GM19025 (cell line): Measurements from ENCODE around the gene IL1R1.

Experiments
- ATAC-seq: cut with Tn5 transposase; IDR thresholded peaks from one replicate; pipeline ENCODE4 v1.9.1; 2021; ENCODE audit warnings: mild to moderate bottlenecking, low read depth, moderate library complexity; ENCODE audit not compliant: unreplicated experiment

Gene IL1R1

GRCh38 chr2:102137138-102137537, 5.4 kb upstream of the IL1R1 start:
- no peak for ATAC-seq

DNA sequence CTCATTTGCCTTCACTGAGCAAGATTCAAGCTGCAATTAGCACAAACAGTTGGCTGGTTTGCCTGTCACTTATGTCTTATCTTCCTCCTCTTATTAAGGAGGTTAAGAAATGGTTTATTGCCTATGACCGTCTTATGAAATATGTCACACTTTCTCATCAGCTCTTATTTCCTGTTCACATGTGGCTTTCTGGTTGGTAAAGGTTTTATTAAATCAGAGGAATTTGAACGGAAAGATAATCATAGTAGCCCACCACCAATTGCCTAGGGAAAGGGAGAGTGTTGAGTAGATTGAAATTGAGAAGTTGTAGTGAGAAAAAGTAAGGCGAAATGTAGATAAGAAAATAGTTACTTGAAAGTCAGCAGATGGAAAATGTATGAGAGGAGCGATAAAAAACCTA, 4.2 kb upstream of the IL1R1 start:
- ATAC-seq: no peak

- no peak for ATAC-seq
Measured at GRCh38 chr2:102139851-102140250, 2.7 kb upstream of the IL1R1 start.

DNA sequence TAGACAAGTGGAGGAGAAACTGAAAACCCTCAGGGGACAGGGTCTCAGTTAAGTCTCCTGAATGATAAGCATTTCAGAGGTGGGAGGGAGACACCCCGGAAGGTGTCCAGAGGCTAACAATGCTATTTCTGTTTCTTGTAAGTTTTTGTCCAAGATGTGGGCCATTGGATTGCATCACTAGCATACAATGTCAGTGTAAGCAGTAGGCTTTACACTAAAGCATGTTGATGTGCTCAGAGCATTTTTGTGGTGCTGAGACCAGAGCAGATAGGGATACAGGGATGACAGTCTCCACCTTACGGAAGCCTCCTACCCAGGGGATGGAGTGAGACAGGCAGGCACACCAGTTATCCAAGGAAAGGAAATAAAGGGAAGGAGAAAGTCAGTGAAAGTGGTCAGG, 2.2 kb upstream of the IL1R1 start:
- no peak for ATAC-seq

DNA sequence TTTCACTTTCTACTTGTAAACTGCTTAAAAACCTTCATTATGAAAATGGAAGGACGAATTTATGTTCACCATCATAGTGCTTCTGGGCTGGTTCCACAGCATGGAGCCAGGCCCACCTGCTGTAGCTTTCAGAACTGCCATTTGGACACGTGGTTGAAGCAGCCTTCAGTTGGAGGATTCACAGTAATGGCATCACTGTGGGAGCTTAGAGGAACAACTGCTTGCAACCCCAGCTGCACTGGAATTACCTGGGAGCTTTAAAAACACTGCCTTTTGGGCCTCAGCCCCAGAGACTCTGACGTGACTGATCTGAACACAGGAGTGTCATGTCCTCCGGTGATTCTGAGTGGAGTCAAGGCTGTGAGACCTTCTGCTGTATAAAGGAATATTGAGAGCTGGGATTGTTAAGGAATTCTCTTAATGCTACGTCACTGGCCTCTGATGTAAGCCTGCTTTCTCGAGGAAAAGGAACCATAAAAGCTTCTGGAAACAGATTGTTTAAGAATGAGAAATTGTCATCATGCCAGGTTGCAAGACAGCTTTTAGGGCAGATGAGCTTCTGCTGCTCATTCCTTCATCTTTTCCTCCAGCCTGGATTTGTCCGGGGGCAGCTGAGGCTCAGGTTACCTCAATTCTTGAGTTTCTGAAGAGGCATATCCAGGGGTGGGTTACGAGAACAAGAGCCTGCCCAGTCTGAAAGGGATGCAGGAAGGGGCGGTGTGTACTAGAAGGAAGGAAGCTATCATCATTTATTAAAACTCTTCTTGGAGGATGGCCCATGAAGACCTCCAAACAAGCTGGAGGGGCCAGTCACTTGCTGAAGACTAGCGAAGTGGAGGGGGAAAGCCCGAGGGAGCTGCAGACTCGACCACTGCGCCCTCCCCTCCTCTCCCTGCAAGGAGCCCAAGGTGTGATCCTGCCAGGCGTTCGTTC, 1.3 kb upstream of the IL1R1 start:
- no peak for ATAC-seq

DNA sequence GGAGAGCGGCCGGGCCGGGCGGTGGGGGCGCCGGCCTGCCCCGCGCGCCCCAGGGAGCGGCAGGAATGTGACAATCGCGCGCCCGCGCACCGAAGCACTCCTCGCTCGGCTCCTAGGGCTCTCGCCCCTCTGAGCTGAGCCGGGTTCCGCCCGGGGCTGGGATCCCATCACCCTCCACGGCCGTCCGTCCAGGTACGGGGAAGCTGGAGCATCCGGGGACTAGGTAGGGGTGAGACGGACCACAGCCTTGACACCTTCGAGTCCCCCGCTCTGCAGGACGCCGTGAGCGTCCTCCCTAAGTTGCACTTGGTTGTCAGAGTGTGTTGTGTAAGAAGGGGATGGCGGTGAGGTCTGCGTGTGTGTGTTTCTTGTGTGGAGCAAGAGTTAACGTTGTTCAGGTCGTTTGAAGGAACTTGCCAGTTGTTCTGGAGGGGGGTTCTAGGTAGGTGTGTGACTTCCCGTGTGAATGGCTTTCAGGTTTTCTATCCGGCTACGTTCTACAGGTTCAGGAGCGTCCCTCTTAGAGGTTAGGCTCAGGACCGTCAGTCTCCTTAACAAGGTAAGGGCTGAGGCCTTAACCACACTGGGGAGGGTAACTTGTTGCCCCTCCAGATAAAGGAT, 393 bp downstream of the IL1R1 start:
- no peak for ATAC-seq

- no peak for ATAC-seq
Measured at GRCh38 chr2:102143450-102143985, 972 bp downstream of the IL1R1 start.

- ATAC-seq: no peak
Measured at GRCh38 chr2:102144128-102144527, 1.6 kb downstream of the IL1R1 start.

DNA sequence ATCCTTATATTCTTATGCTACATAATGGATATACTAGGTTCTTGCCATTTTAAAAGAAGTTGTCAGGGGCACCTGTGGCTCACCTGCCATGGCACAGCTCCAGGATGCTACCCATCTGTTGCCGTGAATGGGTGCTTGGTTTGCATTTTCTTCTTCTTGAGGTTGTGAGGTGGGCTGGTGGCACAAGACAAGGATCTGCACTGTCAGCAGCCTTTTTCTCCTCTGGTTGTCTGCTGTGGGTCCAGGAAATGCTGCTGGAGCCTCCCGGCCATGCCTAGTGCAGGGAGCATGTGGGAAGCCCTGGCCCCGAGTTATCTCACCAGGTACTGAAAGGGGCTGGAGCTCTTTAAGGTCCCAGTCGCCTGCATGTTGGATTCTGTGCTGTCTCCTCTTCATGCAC, 2.6 kb downstream of the IL1R1 start:
- ATAC-seq: no peak

DNA sequence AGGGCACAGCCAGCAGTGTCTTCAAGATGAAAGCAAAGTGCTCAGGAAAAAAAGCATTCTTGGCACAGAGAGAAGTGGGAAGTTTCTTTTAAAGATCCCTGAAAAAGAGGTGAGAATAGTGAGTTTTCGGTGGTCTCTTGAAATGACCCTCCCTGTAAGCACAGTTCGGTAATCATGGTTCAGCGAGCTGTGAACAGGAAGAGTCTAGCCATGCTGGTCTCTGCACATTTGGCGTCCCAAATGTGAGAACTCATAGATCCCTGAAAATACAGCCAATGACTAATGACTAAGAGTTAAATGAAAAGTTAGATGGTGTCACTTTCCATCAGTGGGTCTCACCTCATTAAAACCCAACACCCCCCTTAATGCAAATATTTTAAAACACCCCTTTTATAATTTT, 3.4 kb downstream of the IL1R1 start:
- ATAC-seq: no peak

DNA sequence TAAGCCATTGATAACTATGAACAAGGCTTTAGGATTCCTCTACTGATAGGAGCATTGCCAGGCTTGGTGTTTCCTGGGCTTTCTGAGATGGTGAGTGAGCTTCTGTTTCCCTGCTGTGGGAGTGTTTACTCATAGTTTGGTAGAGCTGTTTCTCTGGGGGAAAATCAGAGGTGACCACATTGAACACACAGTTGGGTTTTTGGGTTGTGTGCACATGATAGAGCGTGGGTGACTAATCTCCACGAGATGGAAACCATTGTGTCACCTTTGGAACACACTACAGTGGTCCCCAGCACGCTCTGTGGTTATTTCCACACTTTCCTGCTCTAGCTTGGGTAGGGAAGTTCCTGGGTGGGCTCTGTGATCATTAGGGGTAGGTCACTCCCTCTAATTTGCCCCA, 5.4 kb downstream of the IL1R1 start:
- no peak for ATAC-seq

GRCh38 chr2:102149243-102149642, 6.7 kb downstream of the IL1R1 start:
- ATAC-seq: no peak

DNA sequence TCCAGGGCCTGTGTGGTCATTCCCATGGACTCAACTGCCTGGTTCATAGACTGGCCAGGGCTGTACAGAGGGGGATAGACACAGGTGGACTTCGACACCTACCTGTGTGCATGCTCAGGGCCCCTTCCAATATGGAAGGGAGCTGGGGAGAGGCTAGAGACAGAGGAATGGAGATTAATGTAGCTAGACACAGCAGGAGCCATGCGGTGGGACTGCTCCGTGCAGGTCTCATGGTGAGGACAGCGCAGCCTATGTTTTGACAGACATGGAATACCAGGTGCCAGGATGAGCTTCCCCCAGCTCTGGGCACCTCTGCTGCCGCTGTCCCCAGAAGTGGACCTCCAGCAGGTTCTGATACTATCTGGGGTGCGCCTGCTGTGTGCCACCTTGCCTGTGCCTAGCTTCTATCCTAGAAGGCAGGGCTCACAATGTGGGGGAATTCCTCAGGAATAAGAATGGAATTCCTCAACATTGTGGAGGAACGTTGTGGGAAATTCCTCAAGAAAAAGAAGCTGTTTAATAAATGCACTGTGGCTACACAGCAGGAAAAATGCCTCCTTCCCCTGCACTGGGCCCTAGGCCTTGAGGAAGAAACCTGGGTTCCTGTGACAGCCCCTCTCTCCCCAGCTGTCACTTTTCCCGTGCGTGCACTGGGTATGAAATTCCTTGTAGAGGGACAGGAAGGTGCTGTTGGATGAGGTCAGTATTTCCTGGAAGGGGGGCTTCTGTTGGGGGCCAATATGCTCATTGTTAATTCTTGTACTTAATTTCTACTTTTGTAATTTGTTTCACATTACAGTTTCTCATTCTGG, 7.3 kb downstream of the IL1R1 start:
- no peak for ATAC-seq

DNA sequence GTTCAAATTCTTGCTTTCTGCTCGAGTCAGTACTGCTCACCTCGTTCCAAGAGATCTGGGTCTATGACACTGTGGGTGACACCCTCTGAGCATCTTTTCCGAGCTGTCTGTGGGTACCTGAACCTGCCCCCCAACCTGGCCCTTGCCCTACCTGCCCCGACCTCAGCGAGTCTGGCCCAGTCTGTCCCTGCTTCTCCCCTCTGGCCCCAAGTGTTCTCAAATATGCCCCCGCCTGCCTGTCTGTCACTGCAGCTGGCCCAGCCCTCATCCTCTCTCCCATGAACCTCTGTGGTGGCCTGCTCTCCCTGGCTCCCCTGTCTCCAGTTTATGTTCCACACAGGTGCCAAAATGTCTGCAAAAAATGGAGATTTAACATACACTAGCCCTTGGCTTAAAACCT, 11.8 kb downstream of the IL1R1 start:
- no peak for ATAC-seq

GRCh38 chr2:102154946-102155702, 12.6 kb downstream of the IL1R1 start:
- ATAC-seq: no peak

DNA sequence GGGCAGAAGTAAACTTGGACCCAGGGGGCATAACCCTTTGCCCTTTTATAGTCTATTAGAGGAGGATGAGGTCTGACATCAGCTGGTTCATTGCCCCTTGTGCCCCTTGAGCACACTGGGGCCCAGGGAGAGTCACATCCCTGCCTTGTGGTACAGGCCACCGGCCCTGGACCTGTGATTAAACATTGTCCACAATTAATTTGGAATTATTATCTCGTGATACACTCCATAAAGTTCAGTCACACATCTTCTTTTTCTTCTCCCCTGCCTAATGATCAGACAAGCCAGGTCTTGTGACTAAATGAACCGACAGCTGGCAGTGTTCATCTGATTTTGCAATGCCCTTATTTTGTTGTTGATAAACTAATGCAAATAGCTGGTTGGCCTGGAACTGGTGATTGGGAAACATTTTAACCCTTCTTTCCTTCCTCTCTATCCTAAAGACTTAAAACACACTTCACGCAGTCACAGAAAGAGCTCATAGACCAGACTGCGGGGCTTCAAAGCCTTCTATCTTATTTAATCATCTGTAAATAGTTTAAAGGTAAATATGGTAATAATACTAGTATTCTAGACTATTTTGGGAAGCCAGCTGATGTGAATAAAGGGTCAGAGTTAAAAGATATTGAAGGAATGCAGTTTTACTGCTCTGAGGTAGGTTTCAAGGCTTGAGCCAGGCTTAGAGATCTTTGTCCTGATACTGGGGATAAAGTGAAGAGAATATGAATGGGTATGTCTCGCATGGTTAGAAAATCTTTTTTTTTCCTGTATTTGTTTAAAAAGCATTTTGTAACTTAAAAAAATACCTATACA, 13.4 kb downstream of the IL1R1 start:
- ATAC-seq: no peak

DNA sequence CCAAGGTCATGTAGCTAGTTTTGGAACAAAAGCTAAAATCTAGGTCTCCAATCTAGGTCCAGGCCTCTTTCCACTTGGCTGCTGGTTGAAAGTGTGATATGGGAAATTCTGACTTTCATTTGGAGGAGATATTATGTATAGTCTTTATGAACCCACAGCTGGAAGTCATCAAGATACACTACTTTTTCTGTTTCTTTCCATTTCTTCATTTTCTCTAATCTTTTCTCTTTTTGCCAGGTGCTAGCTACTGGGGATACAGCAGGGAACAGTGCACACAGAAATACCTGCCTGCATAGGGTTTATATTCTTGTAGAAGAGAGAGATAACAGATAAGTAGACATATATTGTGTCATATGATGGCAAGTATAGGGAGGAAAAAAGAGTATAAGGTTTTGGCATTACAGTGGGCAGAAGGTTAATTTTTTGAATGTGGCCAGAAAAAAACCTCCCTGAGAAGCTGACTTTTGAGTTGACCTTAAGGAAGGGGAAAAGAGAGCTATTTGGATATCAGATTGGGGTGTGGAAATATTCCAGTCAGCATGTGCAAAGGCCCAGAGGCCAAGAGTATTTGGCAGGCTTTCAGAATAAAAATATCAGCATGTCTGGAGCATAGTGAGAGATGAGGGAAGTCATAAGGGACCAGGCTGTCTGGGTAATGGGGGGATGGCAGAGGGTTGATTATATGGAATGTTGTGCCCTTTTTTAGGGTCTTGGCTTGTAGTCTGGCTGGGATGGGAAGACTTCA, 15.6 kb downstream of the IL1R1 start:
- no peak for ATAC-seq

DNA sequence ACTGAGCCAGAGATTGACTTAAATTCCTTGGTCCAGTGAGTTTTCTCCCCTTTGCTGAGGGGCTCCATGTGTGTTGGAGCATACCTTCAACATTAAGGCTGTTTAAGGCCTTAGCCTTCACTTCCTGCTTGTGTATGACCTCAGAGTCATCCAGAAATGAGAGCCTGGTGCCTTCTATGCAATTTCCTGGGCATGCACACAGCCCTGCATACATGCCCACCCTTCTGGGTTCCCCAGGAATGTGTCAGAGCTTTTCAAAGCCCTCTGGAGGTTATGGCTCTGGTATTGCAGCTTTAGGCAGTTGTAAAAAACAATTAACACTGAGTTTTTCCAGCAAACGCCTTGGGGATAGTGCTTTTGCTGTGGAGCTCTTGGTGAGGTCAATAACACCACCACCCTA, 16.7 kb downstream of the IL1R1 start:
- no peak for ATAC-seq
